GM21529 (cell line): Measurements from ENCODE around the gene GADD45G.

Experiments
- ATAC-seq: cut with Tn5 transposase; IDR thresholded peaks from one replicate; pipeline ENCODE4 v1.9.1; 2021; ENCODE audit not compliant: unreplicated experiment

Gene GADD45G

DNA sequence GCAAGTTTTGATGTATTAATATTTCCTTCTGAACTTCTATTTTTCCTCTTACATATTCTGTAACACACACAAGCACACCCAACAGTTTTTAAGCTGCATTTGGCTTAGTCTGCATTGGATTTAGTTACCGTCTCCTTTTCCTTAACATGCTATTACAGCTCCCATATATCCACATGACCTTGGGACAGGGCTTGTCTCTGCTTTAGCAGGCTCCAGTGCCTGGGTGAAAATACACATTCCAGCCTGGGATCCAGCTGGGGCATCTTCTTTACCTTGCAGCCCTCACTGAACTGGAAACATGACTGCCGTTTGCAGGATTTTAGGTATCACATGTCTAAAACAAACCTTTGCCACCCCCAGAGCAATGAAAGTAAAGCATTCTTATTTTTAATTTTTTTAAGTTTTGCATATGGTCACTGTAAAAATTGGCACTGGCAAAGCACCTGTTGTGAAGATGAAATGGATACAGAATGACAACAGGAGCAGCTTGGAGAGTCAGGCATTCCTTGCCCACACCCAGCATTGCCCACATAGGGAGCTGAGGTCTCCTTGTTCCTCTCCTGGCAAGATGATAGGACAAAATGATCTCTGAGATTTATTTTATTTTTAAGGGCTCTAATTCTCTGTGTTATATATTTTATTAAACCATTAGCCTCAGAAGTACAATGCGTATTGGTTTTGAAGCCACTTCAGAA lies 4.0 kb downstream of the GADD45G start:
- ATAC-seq, result no peak

- ATAC-seq, result no peak
Measured at GRCh38 chr9:89609426-89610006, 4.7 kb downstream of the GADD45G start.

- ATAC-seq, result no peak
Measured at GRCh38 chr9:89610391-89610925, 5.6 kb downstream of the GADD45G start.

- no peak for ATAC-seq
Measured at GRCh38 chr9:89611425-89611824, 6.6 kb downstream of the GADD45G start.

- no peak for ATAC-seq
Measured at GRCh38 chr9:89612566-89613278, 7.9 kb downstream of the GADD45G start.

DNA sequence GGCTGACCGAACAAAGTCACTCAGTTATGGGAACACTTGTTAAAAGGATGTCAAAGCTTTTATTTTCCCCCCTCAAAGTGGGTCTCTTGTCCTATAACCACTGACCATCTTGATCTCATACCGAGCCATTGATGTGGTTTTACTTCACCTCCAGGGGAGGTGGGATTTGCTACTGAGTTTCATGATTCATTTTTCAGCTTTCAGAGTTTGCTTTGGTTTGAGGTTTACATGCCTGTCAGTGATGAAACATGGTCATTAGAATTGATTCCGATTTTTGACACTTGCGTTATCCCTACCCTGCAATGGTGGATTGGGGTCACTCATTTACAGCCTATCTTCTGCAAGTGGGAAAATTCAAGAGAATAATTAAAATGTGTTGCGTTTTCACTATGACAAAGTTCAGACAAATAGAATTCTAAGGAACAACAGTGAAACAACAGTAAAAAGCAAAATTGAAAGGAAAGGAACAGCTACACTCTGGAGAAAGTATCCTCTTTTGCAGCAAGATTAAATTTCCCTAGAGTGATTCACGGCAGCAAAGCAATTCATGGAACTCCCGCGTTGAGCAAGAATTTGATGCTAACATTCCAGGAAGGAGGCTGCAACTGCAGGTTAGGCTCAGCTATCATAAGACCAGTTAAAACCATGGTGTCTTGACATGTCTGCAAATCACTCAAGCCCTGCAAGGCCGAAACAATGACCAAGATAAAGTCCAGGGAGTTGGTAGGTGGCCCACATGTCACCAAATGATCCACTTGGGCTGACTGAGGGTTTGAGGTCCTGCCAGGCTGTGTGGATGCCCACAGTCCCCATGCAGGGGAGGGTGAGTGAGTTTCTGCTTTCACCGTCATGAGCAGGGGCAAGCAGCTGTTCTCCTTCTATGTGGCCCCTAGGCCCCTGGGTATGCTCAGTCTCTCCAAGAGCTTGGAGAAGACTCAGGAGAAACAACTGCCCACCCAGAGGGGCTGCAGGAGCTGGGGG lies 9.4 kb downstream of the GADD45G start:
- no peak for ATAC-seq

DNA sequence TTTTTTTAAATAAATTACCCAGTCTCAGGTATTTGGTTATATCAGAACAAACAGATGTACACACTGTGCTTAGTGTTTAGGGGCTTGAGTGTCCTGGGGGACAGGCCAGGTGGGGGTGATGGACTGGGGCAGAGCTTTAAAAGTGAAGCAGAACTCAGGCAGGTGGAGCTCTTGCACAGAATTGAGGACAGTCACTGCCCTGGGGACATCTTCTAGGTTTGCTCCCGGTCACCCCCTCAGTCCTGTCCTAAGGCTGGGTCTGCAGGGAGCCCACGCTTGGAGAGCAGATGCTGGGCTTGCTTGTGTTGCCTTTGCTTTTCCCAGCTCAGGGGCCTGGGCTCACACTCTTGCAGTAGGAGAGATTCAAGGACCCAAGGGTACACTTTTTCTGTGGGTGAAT lies 10.8 kb downstream of the GADD45G start:
- ATAC-seq, result no peak

- no peak for ATAC-seq
Measured at GRCh38 chr9:89616411-89616810, 11.6 kb downstream of the GADD45G start.

DNA sequence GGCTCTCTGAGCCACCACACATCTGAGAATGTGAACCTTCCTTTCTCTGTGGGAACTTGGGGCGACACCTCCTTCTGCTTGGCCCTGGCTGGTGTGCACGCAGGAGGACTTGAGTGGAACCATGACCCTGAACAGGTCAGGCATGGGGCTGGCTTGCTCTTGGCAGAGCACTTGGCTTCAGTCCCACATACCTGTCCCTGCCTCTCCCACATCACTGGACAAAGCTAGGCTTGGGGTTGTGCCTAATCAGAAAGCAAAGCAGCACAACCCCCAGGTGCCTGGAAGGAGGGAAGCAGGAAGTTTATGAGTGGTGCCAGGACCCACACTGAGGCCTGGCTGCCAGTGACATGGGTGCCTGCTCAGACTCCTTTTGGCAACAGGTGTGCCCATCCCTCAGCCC lies 13.2 kb downstream of the GADD45G start:
- ATAC-seq, result no peak

- no peak for ATAC-seq
Measured at GRCh38 chr9:89619019-89619418, 14.2 kb downstream of the GADD45G start.

DNA sequence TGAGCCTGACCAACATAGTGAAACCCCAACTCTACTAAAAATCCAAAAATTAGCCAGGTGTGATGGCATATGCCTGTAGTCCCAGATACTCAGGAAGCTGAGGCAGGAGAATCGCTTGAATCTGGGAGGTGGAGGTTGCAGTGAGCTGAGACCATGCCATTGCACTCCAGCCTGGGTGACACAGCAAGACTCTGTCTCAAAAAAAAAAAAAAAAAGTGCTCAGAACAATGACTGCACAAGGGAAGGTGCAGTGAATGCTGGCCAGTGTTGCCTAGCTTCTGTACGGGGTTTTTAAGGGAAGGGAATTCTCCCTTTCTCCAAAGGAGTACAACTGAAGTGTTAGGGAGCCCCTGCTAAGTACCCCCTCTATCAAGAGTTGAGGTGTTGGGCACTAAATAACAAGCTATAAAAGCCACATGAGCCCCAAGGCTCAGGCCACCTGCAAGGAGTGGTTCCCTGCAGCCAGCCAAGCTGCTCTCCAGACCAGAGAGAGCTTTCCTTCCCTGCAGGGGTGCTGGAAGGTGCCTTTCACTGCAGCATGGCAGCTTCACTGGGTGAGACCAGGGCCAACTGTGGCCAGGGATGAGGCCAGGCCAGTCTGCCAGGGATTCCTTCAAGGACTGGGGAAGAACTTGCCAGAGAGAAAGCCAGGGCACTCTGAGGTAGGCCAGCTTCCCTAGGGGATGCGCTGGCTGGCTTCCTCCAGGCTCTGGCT lies 14.8 kb downstream of the GADD45G start:
- no peak for ATAC-seq

DNA sequence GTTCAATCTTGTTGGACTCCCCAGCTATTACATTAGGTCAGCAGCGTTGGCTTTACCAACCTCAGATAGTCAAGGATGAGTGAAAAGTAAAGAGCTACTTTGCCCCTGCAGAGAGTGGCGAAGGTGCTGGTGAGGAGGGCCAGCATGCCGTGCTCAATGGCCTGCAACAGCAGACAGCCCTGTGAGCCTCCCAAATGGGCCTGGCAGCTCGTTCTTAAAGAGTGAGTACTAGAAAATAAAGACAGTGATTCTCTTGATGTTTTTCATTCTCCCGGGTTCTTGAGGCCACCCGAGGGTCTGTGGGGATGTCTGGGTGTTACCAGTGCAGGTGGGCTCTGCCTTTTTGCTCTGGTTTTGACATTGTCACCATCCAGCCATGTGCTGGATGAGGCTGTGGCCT lies 16.2 kb downstream of the GADD45G start:
- no peak for ATAC-seq

DNA sequence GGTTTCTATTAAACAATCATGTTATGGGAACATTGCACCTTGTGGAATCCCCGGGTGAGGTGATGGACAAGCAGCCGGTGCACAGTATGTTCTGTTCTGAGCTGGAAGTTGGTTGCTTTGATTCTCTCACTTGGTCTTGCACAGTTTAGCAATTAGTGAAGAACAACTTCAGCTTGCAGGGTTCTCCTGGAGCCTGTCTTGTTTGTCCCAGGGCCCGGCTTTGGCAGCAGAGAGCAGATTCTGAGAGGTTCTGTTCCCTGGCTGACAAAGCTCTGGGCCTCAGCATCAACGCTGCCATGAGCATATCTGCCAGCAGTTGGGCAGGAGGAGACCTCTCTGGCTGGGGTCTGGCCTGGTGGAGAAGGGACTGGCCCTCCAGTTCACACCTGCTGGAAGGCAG lies 16.9 kb downstream of the GADD45G start:
- ATAC-seq, result no peak

- no peak for ATAC-seq
Measured at GRCh38 chr9:89622933-89623861, 18.4 kb downstream of the GADD45G start.

GRCh38 chr9:89623925-89624420 lies 19.2 kb downstream of the GADD45G start:
- no peak for ATAC-seq

GRCh38 chr9:89625721-89626687 lies 21.2 kb downstream of the GADD45G start:
- no peak for ATAC-seq

- ATAC-seq, result no peak
Measured at GRCh38 chr9:89626741-89627265, 22.0 kb downstream of the GADD45G start.

DNA sequence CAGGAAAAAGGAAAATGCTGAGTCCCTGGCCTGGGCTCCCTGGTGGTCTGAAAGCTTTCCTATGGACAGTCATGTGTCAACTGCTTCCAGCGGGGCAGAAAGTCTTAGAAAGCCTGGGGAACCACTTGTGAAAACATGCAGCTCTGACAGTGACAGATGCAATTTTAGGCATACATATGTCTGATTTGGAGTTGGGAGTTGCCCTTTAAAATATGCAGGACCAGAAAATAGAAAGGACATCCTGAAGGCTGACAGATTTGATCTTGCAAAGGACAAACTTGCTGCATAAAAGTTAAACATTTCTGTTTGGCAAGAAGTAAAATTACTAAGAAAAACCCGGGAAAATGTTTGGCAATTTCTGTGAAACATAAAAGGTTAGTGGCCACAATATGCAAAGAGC lies 23.8 kb downstream of the GADD45G start:
- ATAC-seq, result no peak
